IPS-18c (cell line): Measurements from ENCODE around the gene SPTBN4.
"Not testable (repeated sequence)": the region's sequence is repeated elsewhere in the genome, so short reads cannot be mapped to it uniquely, and the experiment has no call there.

Experiments used
- H3K4me3 ChIP-seq: 2 replicates; pipeline ENCODE4 v1.7.0; 2013; ENCODE audit warnings: low read depth, mild to moderate bottlenecking, low read length, moderate library complexity; ENCODE audit not compliant: insufficient read depth
- H3K9me3 ChIP-seq: one replicate; pipeline ENCODE4 v1.6.1; 2013; ENCODE audit warnings: mild to moderate bottlenecking, low read length, moderate library complexity; ENCODE audit not compliant: control insufficient read depth, insufficient read depth

SPTBN4 gene

DNA sequence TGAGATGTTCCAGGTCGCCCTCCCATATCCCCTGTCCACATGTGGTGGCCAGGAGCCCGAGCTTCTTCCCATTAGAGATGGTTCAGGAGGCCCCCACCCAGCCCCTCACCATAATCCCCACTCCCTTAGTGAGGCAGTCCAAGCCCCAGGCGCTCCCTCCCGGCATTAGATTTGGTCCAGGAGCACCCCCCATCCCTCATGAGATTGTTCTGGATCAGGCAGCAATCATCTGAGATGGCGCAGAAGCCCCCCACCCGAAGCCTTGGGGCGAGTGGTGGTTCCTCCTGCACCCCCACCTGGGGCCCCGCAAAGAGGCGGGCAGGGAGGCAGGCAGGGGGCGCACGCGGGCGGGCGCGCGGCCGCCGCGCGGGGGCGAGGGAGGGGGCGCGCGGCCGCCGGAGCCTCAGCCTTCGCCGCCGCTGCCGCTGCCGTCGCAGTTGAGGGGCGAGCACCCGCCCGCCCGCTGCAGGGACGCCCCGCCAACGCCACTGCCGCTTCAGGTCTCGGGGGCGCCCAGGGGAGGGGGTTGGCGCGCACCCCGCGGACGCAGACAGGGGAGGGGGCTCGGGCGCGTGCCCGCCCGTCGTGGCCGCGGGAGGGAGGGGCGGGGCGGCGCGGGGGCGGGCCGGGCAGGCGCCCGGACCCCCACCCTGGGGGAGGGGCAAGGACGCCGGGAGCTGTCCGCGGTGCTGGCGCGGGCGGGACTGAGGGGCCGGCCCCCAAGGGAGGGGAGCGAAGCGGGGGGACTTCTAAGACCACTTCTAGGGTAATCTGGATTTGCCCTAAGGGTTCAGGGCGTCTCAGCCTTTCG is 63.5 kb downstream of the SPTBN4 start:
- peak overlapping the region; percentile 51 for H3K4me3 ChIP-seq
- no peaks in the 10 kb centered on the region for H3K9me3 ChIP-seq

DNA sequence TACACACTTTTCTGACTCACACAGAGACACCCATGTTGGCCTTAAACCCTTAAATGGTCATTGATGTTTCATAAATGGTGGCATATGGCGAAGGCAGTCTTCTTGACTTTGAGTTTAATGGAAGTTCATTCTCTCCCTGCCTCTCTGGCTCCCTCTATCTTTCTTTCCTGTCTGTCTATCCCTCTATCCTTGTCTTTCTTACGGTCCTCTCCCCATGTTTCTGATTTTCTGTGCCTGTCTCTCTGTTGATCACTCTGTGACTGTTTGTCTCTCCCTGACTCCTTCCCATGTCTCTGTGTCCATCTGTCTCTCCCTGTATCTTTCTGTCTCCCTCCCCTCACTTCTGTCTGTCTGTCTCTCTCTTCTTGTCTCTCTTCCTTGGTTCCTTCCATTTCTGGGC is 66.7 kb downstream of the SPTBN4 start:
- Histone ChIP-seq H3K9me3 (no peaks in the 10 kb centered on the region), H3K4me3 (no peak overlapping the region)

DNA sequence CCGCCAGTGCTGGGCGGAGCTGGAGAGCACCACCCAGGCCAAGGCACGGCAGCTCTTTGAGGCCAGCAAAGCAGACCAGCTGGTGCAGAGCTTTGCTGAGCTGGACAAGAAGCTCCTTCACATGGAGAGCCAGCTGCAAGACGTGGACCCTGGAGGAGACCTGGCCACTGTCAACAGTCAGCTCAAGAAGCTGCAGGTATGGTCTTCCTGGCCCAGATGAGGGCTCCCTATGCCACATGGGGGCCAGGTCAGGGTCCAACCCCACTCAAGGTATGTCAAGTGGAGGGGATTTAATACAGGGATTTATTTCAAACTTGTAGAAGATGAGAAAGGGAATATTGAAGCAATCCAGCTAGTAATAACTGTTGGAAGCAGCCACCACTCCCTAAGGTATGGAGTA is 67.3 kb downstream of the SPTBN4 start:
- no peaks in the 10 kb centered on the region for H3K9me3 ChIP-seq
- no peak overlapping the region for H3K4me3 ChIP-seq

DNA sequence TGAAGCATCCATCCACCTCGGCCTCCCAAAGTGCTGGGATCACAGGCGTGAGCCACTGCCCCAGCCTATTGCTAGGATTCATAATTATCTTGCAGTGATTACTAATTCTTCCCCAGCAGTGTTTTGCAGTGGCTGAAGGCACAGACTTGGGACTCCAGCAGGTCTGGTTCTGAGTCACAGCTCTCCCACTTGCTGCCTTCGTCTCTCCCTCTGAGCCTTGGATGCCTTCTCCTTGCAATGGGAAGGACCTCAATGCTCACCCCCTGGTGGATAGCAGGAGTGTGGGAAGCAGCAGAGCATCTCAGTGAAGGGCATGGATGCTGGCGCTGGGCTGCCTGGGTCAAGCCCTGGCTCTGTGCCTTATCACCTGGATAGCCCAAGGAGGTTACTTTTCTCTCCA is 72.3 kb downstream of the SPTBN4 start:
- H3K4me3 ChIP-seq, result no peak overlapping the region

DNA sequence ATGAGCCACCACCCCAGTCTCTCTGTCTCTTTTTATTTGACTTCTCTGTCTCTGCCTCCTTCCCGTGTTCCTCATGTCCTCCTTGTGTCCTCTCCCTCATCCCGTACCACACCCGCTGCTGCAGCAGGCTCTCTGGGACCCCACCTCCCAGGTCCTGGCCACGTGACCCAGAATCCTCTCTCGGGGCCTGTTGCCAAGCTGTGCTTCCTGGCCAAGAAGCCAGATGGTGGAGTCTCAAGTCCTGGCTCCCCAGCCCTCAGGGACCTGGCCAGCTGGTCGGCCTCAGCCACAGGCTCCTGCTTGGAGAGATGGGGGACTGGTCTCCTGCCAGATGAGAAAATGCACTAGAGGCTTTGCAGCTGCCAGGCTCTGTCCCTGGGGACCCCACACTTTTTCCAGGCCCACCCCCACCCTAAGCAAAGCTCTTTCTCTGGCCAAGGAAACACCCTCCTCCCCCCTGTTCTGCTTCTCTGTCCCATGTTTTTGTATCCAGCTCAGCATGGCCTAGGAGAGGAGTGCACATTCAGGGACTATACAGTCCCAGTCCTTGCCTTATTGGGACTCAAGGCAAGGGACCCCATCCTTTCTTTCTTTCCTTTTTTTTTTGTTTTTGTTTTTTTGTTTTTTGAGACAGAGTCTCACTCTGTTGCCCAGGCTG is 75.5 kb downstream of the SPTBN4 start:
- Histone ChIP-seq H3K9me3 (no peaks in the 10 kb centered on the region), H3K4me3 (no peak overlapping the region)

More for the DNA sequence above, 72.3 kb downstream of the SPTBN4 start:
- H3K9me3 ChIP-seq, result no peaks in the 10 kb centered on the region

DNA sequence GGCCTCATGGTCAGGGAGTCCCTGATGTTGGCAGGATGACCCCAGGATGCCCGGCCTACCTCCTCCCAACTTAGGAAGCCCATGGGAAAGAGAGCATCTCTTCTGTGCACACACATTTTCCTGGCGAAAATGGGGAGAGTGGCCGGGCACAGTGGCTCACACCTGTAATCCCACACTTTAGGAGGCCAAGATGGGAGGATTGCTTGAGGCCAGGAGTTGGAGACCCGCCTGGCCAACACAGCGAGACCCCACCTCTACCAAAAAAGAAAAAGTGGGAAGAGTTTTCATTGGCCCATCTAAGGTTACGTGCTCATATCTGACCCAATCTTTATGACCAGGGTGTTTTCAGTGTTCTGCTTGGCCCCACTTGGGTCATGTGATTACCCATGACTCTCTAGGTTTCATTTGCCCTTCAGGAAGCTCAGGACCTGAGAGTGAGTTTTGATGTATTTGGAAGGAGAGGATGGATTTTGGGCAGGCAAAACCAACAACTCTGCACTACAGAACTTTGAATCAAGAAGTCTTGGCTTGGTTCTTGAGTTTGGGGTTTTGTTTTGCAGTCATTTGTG is 76.3 kb downstream of the SPTBN4 start:
- Histone ChIP-seq H3K4me3 (no peak overlapping the region), H3K9me3 (no peaks in the 10 kb centered on the region)

DNA sequence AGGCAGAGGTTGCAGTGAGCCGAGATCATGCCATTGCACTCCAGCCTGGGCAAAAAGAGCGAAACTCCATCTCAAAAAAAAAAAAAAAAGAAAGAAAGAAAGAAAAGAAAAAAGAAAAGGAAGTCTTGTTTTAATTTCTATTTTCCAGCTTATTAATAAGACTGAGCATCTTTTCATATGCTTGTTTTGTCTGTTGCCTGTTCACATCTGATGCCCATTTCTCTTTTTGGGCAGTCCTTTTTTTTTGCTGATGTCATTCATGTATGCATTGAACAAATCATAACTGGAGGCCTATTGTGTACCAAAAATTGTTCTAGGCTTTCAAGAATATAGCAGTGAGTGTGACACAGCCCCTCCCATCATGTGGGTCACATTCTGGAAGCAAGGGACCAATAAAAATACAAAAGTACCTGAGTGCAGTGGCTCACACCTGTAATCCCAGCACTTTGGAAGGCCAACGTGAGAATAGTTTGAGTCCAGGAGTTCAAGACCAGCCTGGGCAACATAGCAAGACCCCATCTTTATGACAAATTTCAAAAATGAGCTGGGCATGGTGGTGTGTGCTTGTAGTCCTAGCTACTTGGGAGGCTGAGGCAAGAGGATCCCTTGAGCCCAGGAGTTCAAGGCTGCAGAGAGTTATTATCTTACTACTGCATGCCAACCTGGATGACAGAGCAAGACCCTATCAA is 79.5 kb downstream of the SPTBN4 start:
- not testable (repeated sequence) for H3K4me3 ChIP-seq

DNA sequence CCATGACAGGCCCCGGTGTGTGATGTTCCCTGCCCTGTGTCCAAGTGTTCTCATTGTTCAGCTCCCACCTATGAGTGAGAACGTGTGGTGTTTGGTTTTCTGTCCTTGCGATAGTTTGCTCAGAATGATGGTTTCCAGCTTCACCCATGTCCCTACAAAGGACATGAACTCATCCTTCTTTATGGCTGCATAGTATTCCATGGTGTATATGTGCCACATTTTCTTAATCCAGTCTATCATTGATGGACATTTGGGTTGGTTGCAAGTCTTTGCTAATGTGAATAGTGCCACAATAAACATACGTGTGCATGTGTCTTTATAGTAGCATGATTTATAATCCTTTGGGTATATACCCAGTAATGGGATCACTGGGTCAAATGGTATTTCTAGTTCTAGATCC is 80.4 kb downstream of the SPTBN4 start:
- H3K9me3 ChIP-seq, H3K4me3 ChIP-seq: not testable (repeated sequence)

More for the DNA sequence above, 79.5 kb downstream of the SPTBN4 start:
- not testable (repeated sequence) for H3K9me3 ChIP-seq

DNA sequence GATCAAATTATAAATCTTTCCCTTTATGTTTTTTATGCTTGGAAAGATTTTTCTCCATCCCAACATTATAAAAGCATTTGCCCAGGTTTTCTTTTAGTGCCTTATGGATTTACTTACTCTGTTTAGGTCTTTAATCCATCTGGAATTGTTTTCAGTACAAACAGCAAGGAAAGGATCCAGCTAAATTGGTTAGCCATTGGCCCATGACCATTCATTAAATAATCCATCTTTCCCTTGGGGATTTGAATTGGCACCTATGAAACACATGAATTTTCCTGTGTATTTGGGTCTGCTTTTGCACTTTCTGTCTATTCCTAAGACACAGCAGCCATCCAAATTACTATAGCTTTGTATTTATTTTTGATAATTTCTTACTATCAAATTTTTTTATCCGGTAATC is 81.0 kb downstream of the SPTBN4 start:
- Histone ChIP-seq H3K4me3 (no peak overlapping the region), H3K9me3 (no peaks in the 10 kb centered on the region)

DNA sequence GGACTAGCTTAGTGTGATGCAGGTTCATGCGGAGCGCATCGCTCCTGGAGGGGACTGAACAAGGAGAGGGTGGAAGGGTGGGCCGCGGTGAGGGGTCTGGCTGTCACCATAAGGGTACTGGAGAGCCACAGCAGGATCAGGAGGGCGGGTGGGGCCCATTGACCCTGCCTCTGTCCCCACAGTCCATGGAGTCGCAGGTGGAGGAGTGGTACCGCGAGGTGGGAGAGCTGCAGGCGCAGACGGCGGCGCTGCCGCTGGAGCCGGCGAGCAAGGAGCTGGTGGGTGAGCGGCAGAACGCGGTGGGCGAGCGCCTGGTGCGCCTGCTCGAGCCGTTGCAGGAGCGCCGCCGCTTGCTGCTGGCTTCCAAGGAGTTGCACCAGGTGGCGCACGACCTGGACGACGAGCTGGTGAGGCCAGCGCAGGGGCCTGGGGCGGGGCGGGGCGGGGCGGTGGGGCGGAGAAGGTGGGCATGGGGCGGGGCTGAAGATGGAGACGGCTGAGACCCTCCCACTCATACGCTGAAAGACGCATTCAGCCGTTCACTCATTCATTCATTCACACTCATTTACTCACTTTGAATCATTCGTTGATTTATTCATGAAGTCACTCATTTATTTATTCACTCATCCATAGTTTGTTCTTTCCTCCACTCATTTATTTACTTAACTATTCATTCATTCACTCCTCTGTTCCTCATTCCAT is 82.4 kb downstream of the SPTBN4 start:
- no peak overlapping the region; the same call in 1 of the 2 replicates for H3K4me3 ChIP-seq
- H3K9me3 ChIP-seq, result no peaks in the 10 kb centered on the region

DNA sequence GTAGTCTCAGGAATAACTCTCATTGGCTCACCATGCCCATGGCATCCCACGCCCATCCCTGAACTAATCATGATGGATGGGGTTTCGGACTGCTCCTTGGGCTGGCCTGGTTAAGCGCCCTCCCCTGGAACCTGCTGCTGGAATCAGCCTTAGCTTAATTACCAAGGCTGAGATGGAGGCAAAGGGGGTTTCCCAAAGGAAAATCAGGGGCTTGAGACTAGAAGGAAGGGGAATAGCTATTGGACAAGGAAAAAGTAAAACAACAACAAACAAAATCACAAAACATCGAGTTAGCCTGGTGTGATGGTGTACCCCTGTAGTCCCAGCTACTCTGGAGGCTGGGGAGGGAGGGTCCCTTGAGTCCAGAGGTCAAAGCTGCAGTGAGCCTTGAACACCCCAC is 84.2 kb downstream of the SPTBN4 start:
- Histone ChIP-seq H3K9me3 (peaks cover 2% of the 10 kb centered on the region), H3K4me3 (no peak overlapping the region)

DNA sequence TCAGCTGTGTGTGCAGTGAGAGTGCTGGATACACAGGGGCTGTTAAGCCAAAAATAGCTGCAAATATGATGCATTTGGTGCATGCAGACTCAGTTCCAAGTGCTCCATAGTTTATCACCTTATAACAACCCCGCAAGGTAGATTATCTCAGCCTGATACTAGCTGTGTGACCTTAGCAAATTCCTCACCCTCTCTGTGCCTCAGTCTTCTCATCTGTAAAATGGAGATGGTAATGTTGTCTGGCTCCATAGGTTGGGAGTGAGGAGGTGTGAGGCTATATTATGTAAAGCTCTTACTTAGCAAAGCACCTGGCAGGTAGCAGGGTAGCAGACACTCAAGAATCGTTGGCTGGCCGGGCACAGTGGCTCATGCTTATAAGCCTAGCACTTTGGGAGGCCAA is 86.0 kb downstream of the SPTBN4 start:
- Histone ChIP-seq H3K4me3 (no peak overlapping the region), H3K9me3 (peaks cover 2% of the 10 kb centered on the region)

DNA sequence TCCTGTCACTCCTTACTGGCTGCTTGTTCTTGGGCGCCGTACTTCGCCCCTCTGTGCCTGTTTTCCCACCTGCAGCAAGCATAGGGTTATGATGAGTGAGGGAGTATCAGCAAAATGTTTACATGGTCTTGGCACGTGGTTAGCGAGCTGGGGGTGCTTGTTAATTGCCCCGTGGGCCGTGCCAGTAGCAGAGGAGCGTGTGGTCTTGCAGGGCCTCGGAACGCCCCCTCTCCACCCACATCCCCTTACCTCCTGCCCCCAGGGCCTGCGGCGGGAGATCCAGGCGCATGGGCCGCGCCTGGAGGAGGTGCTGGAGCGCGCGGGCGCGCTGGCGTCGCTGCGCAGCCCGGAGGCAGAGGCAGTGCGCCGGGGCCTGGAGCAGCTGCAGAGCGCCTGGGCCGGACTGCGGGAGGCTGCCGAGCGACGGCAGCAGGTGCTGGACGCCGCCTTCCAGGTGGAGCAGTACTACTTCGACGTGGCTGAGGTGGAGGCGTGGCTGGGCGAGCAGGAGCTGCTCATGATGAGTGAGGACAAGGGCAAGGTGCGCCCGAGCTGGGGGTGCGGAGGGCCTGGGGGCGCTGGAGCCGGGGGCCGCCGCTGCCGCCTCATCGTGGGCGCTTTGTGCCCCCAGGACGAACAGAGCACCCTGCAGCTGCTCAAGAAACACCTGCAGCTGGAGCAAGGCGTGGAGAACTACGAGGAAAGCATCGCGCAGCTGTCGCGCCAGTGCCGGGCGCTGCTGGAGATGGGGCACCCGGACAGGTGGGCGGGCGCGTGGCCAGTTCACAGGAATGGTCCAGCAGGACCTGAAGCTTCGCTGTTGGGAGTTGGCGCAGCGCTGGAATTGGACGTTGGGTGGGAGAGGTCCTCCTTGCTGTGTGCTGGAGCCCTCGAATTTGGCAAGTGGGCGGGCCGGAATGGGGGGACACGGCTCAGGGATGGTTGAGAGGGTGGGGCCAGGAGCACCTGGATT is 87.4 kb downstream of the SPTBN4 start:
- Histone ChIP-seq H3K9me3 (peaks cover 2% of the 10 kb centered on the region), H3K4me3 (peak overlapping the region; percentile 31)

DNA sequence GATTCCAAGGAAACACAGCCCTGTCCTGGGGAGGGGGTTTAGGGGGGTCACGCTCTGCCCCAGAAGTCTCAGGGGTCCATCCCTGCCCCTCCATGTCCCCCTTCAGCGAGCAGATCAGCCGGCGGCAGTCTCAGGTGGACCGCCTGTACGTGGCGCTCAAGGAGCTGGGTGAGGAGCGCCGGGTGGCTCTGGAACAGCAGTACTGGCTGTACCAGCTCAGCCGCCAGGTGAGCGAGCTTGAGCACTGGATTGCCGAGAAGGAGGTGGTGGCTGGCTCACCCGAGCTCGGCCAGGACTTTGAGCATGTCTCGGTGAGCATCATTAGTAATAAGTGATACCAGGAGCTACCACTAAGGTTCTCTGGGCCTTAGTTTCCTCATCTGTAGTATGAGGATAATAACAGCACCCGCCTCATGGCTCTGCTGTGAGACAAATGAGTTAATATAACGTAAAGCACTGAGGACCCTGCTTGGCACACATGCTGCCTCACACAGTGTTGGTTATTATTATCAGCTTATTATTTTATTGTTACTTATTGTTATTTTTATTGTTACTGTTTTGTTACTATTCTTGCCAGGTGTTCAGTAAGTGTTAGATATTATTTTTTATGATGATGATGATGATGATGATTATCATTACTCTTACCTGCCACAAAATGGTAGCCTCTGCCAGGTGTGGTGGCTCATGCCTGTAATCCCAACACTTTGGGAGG is 89.3 kb downstream of the SPTBN4 start:
- H3K9me3 ChIP-seq, result peaks cover 2% of the 10 kb centered on the region
- H3K4me3 ChIP-seq, result no peak overlapping the region

DNA sequence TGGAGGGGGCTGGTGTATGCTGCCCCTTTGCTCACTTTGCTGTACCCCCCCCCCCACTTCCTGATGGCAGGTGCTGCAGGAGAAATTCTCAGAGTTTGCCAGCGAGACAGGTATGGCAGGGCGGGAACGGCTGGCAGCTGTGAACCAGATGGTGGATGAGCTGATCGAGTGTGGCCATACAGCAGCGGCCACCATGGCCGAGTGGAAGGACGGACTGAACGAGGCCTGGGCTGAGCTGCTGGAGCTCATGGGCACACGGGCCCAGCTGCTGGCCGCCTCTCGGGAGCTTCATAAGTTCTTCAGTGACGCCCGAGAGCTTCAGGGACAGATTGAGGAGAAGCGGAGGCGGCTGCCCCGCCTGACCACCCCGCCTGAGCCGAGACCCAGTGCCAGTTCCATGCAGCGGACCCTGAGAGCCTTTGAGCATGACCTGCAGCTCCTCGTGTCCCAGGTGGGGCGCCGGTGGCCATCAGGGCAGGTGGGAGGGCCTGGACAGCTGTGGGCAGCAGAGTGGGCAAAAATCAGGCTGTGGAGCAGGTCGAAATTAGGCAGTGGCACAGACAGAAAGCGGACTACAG is 90.2 kb downstream of the SPTBN4 start:
- Histone ChIP-seq H3K9me3 (peaks cover 2% of the 10 kb centered on the region), H3K4me3 (no peak overlapping the region)
